Activated naive CD8-positive, alpha-beta T cell treated with anti-CD3 and anti-CD28 coated beads, Interleukin-2, amount 50 U/mL, for 24 hours (primary cell): Measurements from ENCODE around the gene KLF13.

Experiments
- ATAC-seq: fragments of 150-1000 bp; cut with Tn5 transposase; one replicate; pipeline ENCODE4 v1.10.0; 2021
- DNase-seq: peaks from one replicate; pipeline ENCODE4 v3.0.0; 2021
- H3K27ac Mint-ChIP-seq: one replicate; pipeline ENCODE4 v1.8.0; 2021; ENCODE audit warnings: mild to moderate bottlenecking, mixed read lengths
- H3K27me3 Mint-ChIP-seq: one replicate; pipeline ENCODE4 v1.8.0; 2021; ENCODE audit warnings: mixed read lengths
- H3K36me3 Mint-ChIP-seq: one replicate; pipeline ENCODE4 v1.8.0; 2021; ENCODE audit warnings: low read depth, mixed read lengths
- H3K4me1 Mint-ChIP-seq: one replicate; pipeline ENCODE4 v1.8.0; 2021; ENCODE audit warnings: mixed read lengths
- H3K4me3 Mint-ChIP-seq: one replicate; pipeline ENCODE4 v1.8.0; 2021; ENCODE audit warnings: mild to moderate bottlenecking, moderate library complexity, mixed read lengths
- H3K9me3 Mint-ChIP-seq: one replicate; pipeline ENCODE4 v1.8.0; 2021; ENCODE audit warnings: mixed read lengths

The KLF13 gene

DNA sequence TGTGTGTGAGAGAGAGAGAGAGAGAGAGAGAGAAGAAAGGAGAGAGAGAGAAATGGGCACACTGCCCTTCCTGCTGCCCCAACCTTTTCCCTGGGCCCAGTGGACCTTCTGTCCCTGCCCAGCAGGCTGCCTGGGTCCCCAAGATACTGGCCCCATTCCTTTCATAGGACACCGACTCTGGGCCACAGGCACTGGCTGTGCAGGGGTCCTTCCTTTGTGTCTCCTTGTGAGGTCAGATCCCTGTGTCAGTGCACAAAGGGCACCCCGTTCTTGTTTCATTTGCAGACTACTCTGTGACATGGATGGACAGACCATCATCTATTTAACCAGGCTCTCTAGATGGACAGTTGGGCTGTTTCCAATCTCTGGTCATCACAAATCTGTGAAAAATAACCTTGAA is 21.3 kb upstream of the KLF13 start:
- Mint-ChIP-seq H3K27ac (no peak overlapping the region), H3K27me3 (no peaks in the 10 kb centered on the region), H3K9me3 (no peaks in the 10 kb centered on the region), H3K36me3 (no peaks in the 10 kb centered on the region), H3K4me3 (no peak overlapping the region), H3K4me1 (peaks cover 33% of the 10 kb centered on the region)
- ATAC-seq (no peak), DNase-seq (no peak)

DNA sequence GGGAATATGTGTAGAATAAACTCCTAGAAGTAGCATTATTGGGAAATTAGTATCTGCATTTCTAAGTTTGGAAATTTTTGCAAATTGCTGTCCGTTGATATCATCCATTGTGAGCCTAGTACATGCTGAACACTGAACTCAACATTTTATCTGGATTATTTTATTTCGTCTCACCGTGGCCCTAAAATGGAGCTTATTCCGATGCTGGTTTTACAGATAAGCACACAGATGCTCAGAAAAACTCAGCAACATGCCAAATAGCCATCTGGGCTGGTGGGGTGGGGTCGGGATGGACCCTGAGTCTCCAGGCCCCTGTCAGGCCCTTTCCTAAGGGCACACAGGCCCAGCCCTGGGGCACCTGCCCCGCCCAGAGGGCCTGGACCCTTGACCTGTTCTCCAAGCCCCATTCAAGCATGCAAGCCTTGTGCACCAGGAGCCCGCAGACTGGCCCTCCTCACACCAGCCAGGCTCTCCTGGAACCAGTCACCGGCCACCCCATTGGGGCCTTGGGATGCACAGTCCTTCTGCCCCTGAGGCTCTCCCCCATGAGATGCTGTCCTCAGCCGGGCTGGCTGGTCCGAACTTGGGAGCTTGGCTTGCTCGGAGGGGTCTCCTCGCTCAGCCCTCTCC is 20.7 kb upstream of the KLF13 start:
- ATAC-seq (no peak), DNase-seq (no peak)
- Mint-ChIP-seq H3K27ac (no peak overlapping the region), H3K9me3 (no peaks in the 10 kb centered on the region), H3K36me3 (no peaks in the 10 kb centered on the region), H3K4me1 (peaks cover 33% of the 10 kb centered on the region), H3K27me3 (no peaks in the 10 kb centered on the region), H3K4me3 (no peak overlapping the region)

- Mint-ChIP-seq H3K4me3 (no peak overlapping the region), H3K9me3 (no peaks in the 10 kb centered on the region), H3K4me1 (peaks cover 33% of the 10 kb centered on the region), H3K27me3 (no peaks in the 10 kb centered on the region), H3K27ac (no peak overlapping the region), H3K36me3 (no peaks in the 10 kb centered on the region)
- ATAC-seq = no peak
- DNase-seq = no peak
These were observed 20.0 kb upstream of the KLF13 start for GRCh38 chr15:31306426-31307269.

DNA sequence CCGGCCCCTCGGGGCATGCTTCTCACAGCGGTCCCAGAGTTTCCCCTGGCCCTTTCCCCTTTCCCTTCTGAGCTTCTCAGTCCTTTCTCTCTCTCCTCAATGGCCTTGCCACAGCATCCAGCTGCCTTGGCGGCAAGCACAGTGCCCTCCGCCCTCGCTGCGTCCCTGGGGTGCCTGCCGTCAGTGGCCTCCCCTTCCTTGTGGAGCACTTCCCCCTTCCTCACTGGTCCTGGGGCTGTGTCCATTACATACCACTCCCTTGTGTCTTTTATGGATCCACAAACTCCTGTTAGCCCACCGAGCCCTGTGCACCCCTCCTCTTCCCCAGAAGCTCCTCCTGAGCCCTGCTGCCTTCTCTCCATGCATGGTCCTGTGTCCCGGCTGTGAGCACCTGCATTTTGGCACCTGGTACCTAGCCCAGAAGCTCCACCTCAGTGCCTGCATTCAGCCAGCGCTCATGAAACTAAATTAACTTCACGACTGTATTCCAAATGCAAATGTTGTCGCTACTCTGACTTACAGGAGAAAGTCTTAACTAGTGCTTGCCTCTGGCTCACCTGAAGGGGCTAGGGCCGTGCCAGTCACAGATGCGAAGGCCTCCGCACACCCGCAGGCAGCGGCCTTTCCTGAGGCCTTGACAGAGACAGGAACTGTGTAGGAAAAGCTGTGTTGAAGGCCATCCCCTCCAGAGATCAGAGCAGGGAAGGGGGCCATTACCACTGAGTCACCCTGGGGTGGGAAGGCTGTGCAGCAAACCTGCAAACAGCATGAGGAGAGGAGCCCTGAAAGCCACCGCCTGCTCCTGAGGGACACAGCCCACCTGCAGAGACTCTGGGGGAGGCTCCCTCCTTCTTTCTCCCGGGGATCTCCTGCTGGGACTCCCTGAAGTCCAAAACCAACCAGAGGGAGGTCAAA is 19.1 kb upstream of the KLF13 start:
- Mint-ChIP-seq H3K4me3 (no peak overlapping the region), H3K4me1 (peaks cover 29% of the 10 kb centered on the region), H3K9me3 (no peaks in the 10 kb centered on the region), H3K27me3 (no peaks in the 10 kb centered on the region), H3K27ac (no peak overlapping the region), H3K36me3 (no peaks in the 10 kb centered on the region)
- no peak for DNase-seq
- ATAC-seq = no peak

- H3K36me3 Mint-ChIP-seq = no peaks in the 10 kb centered on the region
- no peak for DNase-seq
- H3K27ac Mint-ChIP-seq = no peak overlapping the region
- no peaks in the 10 kb centered on the region for H3K9me3 Mint-ChIP-seq
- peak; percentile 30 for ATAC-seq
- H3K27me3 Mint-ChIP-seq = no peaks in the 10 kb centered on the region
- H3K4me1 Mint-ChIP-seq = peaks cover 22% of the 10 kb centered on the region
- no peak overlapping the region for H3K4me3 Mint-ChIP-seq
These were observed 18.4 kb upstream of the KLF13 start for GRCh38 chr15:31308185-31308639.

GRCh38 chr15:31309893-31310606 is 16.6 kb upstream of the KLF13 start:
- no peaks in the 10 kb centered on the region for H3K27me3 Mint-ChIP-seq
- no peak for DNase-seq
- H3K36me3 Mint-ChIP-seq = no peaks in the 10 kb centered on the region
- peaks cover 15% of the 10 kb centered on the region for H3K4me1 Mint-ChIP-seq
- H3K27ac Mint-ChIP-seq = no peak overlapping the region
- H3K4me3 Mint-ChIP-seq = no peak overlapping the region
- ATAC-seq = no peak
- H3K9me3 Mint-ChIP-seq = no peaks in the 10 kb centered on the region

- H3K27ac Mint-ChIP-seq = no peak overlapping the region
These were observed 14.7 kb upstream of the KLF13 start for GRCh38 chr15:31311735-31312619.

GRCh38 chr15:31313223-31313622 is 13.4 kb upstream of the KLF13 start:
- Mint-ChIP-seq H3K4me1 (peaks cover 25% of the 10 kb centered on the region), H3K27ac (no peak overlapping the region), H3K27me3 (no peaks in the 10 kb centered on the region), H3K9me3 (no peaks in the 10 kb centered on the region), H3K36me3 (no peaks in the 10 kb centered on the region), H3K4me3 (no peak overlapping the region)
- DNase-seq (no peak), ATAC-seq (no peak)

More at GRCh38 chr15:31311735-31312619, 14.7 kb upstream of the KLF13 start:
- DNase-seq (no peak), ATAC-seq (no peak)
- Mint-ChIP-seq H3K27me3 (no peaks in the 10 kb centered on the region), H3K36me3 (no peaks in the 10 kb centered on the region), H3K9me3 (no peaks in the 10 kb centered on the region), H3K4me1 (peaks cover 24% of the 10 kb centered on the region), H3K4me3 (no peak overlapping the region)

DNA sequence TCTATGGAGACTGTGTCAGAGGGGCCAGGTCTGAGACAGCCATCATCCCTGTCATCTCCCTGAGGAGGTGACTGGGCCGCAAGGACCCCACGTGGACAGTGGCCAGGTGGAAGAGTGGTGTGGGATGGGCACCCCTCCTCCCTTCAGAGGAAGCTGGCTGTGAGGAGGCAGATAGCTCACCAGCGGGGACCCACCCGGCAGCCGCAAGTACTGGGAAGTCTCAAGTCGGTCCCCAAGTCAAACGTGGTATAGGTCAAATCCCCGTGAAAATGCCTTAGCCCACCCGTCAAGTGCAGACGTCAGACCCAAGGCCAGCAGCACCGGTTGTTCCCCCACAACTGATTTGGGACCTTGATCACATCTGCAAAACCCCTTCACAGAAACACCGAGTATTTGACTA is 12.3 kb upstream of the KLF13 start:
- Mint-ChIP-seq H3K27ac (no peak overlapping the region), H3K27me3 (no peaks in the 10 kb centered on the region), H3K9me3 (no peaks in the 10 kb centered on the region), H3K4me1 (peaks cover 21% of the 10 kb centered on the region), H3K36me3 (no peaks in the 10 kb centered on the region), H3K4me3 (no peak overlapping the region)
- no peak for DNase-seq
- no peak for ATAC-seq

- Mint-ChIP-seq H3K27ac (no peak overlapping the region), H3K4me1 (peaks cover 26% of the 10 kb centered on the region), H3K4me3 (no peak overlapping the region), H3K9me3 (peaks cover 3% of the 10 kb centered on the region), H3K27me3 (no peaks in the 10 kb centered on the region), H3K36me3 (no peaks in the 10 kb centered on the region)
- no peak for DNase-seq
- ATAC-seq = peak; percentile 33
These were observed 10.4 kb upstream of the KLF13 start for GRCh38 chr15:31316135-31316795.

DNA sequence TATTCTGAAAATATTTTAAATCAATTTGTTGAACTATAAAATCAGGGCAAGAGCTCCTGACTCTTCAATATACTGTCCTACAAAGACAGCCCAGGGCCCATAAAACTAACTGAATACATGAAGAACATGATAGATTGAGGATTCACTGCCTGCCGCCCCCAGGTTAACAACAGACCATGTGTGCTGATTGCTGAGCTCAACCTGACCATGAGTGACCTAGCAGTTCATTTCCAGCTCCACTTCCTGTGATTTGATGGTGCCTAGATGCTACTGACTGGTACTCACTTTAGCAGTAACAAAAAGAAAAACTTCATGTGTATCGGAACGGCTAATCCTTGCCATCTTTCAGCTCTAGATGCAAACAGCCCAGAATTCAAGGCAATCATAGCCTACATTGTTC is 9.6 kb upstream of the KLF13 start:
- ATAC-seq = no peak
- Mint-ChIP-seq H3K27me3 (no peaks in the 10 kb centered on the region), H3K4me1 (peaks cover 26% of the 10 kb centered on the region), H3K4me3 (no peak overlapping the region), H3K9me3 (peaks cover 9% of the 10 kb centered on the region), H3K36me3 (no peaks in the 10 kb centered on the region), H3K27ac (no peak overlapping the region)
- DNase-seq = no peak

DNA sequence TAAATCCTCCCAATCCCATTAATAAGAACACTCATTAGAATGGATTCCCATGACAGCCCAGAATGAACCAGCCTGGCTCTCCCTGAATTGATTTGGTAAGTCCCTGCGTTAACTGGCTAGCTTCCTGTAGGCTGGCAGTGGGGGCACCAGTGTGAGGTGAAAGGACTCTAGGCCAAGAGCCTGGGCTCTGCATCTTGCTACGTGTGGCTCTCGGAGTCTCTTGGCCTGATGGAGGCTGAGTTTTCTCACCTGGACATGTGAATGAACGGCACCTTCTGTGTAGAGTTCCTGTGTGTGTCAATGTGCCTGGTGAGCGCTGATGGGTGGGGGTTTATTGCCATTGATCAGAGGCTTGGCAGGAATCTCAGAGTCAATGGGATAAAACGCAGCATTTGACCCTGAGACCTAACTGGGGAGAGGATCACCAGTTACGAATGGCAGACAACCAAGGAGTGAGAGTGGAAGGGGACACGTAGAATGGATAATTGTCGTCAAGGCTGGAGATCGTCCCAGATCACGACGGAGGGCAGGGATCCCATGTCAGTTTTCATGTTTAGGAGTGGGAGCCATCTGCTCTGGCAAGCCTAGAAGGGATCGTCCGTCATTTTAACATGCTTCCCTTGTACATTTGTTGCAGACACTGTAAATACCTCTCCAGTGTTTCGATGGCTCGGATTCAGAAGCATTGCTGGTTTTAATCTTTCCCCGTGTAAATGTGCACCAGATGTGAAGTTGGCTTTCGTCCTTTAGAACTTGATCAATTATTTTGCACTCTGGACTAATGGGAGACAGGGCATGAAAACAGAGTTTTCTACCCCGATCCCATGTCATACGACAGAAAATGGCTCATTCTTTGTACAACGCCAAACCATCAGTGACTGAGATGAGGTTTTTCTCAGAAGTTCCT is 9.0 kb upstream of the KLF13 start:
- ATAC-seq = no peak
- H3K36me3 Mint-ChIP-seq = no peaks in the 10 kb centered on the region
- H3K27ac Mint-ChIP-seq = no peak overlapping the region
- no peak overlapping the region for H3K4me3 Mint-ChIP-seq
- H3K9me3 Mint-ChIP-seq = peaks cover 9% of the 10 kb centered on the region
- H3K27me3 Mint-ChIP-seq = no peaks in the 10 kb centered on the region
- no peak for DNase-seq
- H3K4me1 Mint-ChIP-seq = peaks cover 28% of the 10 kb centered on the region
